SIG-M5 treated with dmso at 0.1 percent for 504 hours (cell line): Measurements from ENCODE around the gene CLEC2A.
A peak's percentile ranks its signal among the peaks of the same experiment; 100 is the strongest.

Experiments used
- DNase-seq: peaks from one replicate; lab custom pipeline; 2025; ENCODE audit not compliant: unreplicated experiment; lab: John Stamatoyannopoulos, UW

CLEC2A gene

GRCh38 chr12:9935026-9935425 lies 2.9 kb upstream of the CLEC2A start:
- no peak for DNase-seq

GRCh38 chr12:9933958-9934357 lies 1.8 kb upstream of the CLEC2A start:
- no peak for DNase-seq

- no peak for DNase-seq
These were observed 925 bp downstream of the CLEC2A start for GRCh38 chr12:9931245-9931644.

- DNase-seq = peak; percentile 56
These were observed 3.6 kb downstream of the CLEC2A start for GRCh38 chr12:9928607-9929006.

- no peak for DNase-seq
These were observed 5.3 kb downstream of the CLEC2A start for GRCh38 chr12:9926876-9927275.

- peak; percentile 38 for DNase-seq
These were observed 6.3 kb downstream of the CLEC2A start for GRCh38 chr12:9925705-9926393.

- DNase-seq = no peak
These were observed 9.7 kb downstream of the CLEC2A start for GRCh38 chr12:9922429-9922828.

- DNase-seq = no peak
These were observed 11.7 kb downstream of the CLEC2A start for GRCh38 chr12:9920451-9920850.

GRCh38 chr12:9919443-9919842 lies 12.7 kb downstream of the CLEC2A start:
- no peak for DNase-seq

GRCh38 chr12:9911708-9912107 lies 20.5 kb downstream of the CLEC2A start:
- DNase-seq = no peak

- DNase-seq = no peak
These were observed 21.3 kb downstream of the CLEC2A start for GRCh38 chr12:9910716-9911421.

- no peak for DNase-seq
These were observed 22.4 kb downstream of the CLEC2A start for GRCh38 chr12:9909724-9910123.

GRCh38 chr12:9908350-9908749 lies 23.8 kb downstream of the CLEC2A start:
- no peak for DNase-seq

- no peak for DNase-seq
These were observed 24.4 kb downstream of the CLEC2A start for GRCh38 chr12:9907769-9908168.

GRCh38 chr12:9906873-9907272 lies 25.3 kb downstream of the CLEC2A start:
- peak; percentile 30 for DNase-seq

- DNase-seq = no peak
These were observed 29.5 kb downstream of the CLEC2A start for GRCh38 chr12:9902539-9903228.

- DNase-seq = no peak
These were observed 31.2 kb downstream of the CLEC2A start for GRCh38 chr12:9900930-9901329.

- no peak for DNase-seq
These were observed 33.0 kb downstream of the CLEC2A start for GRCh38 chr12:9899209-9899608.

- no peak for DNase-seq
These were observed 34.6 kb downstream of the CLEC2A start for GRCh38 chr12:9897535-9897934.

GRCh38 chr12:9895215-9895971 lies 36.8 kb downstream of the CLEC2A start:
- no peak for DNase-seq

- no peak for DNase-seq
These were observed 43.4 kb downstream of the CLEC2A start for GRCh38 chr12:9888665-9889273.
